ENCODE measurements around the gene ZBTB20. TPM values are rescaled to one million over a fixed set of nuclear protein-coding genes. Genes with fewer than 3 reads are reported as not detected.
A peak's percentile ranks its signal among the peaks of the same experiment; 100 is the strongest.

The ZBTB20 gene
- total RNA-seq, 6 experiments from 2014 or later: 36.7 to 59.4 (median 46.7) TPM

DNA sequence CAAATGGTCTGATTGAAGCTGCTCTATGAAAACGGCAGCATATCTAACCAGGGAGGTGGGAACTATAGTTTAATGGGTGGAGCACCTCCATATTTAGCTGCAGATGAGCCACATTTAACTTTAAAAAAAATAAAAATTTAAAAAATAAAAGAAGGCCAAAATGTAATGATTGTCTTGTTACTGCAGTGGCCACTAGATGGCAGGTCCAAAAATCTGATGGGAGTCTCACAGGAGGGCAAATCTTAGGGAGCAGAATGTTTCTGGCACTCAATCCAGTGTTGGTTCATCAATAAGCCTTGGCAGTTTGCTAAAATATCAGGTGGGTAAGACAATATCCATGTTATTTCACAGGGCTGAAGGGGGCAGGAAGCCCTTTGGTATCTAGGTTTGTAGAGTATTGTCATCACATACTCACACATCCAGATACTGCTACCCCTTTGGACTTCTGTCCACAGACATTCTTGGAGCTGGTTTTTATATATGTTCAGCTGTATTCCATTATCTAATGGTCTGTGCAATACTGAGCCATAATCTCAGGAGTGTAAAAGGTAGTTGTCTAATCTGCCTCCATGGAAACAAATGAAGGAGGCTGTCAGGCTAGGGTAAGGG, 619.9 kb downstream of the ZBTB20 start:
- Histone ChIP-seq H3K36me3 (peaks cover 0 to 6% (median 2%) of the 10 kb centered on the region in 4 donors), H3K27ac (no peak overlapping the region), H3K4me3 (no peak overlapping the region), H3K9me3 (no peaks in the 10 kb centered on the region), H3K4me1 (no peaks in the 10 kb centered on the region), H3K27me3 (no peaks in the 10 kb centered on the region)
- TF ChIP-seq, protein P1, sequence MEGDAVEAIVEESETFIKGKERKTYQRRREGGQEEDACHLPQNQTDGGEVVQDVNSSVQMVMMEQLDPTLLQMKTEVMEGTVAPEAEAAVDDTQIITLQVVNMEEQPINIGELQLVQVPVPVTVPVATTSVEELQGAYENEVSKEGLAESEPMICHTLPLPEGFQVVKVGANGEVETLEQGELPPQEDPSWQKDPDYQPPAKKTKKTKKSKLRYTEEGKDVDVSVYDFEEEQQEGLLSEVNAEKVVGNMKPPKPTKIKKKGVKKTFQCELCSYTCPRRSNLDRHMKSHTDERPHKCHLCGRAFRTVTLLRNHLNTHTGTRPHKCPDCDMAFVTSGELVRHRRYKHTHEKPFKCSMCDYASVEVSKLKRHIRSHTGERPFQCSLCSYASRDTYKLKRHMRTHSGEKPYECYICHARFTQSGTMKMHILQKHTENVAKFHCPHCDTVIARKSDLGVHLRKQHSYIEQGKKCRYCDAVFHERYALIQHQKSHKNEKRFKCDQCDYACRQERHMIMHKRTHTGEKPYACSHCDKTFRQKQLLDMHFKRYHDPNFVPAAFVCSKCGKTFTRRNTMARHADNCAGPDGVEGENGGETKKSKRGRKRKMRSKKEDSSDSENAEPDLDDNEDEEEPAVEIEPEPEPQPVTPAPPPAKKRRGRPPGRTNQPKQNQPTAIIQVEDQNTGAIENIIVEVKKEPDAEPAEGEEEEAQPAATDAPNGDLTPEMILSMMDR (IDR thresholded peaks at IDR 0.05): peak; percentile 41 to 59 (median 46)
- no peak for TF ChIP-seq POLR2A (IDR thresholded peaks at IDR 0.05)
- 75% methylated on average over 1 of the region's 1 CpG for WGBS (ENCODE audit: insufficient coverage, low coverage, low lambda C conversion rate, missing lambda C conversion rate)
- ATAC-seq: peak; percentile 66 to 78 (median 72)
- DNase-seq: no peak
- intact Hi-C loops (cut with DNase I): no loop called here

DNA sequence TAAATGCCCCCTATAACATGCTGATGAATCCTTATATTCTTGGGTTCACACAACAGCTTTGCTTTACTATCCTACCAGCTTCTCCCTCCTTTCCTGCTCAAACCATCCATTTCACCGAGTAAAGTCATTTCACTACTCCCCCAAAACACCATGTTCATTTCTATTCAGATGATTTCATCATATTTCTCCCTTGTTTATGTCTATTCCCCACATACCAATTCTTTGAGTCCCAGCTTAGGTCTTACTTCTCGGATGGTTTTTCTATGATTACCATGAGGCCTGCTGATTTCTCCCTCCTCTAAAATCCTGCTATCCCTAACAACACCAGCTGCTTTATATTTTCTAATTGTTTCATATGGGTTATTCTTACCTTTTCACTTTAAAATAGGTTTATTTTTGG, 621.8 kb downstream of the ZBTB20 start:
- Histone ChIP-seq H3K4me1 (no peaks in the 10 kb centered on the region), H3K27ac (no peak overlapping the region), H3K4me3 (no peak overlapping the region), H3K9me3 (no peaks in the 10 kb centered on the region), H3K27me3 (no peaks in the 10 kb centered on the region), H3K36me3 (peaks cover 0 to 6% (median 1%) of the 10 kb centered on the region in 4 donors)
- 96% methylated on average over 2 of the region's 2 CpGs for WGBS (ENCODE audit: insufficient coverage, low coverage, low lambda C conversion rate, missing lambda C conversion rate)
- TF ChIP-seq POLR2A (IDR thresholded peaks at IDR 0.05): no peak
- TF ChIP-seq, protein P1 (IDR thresholded peaks at IDR 0.05): no peak
- no peak for ATAC-seq
- intact Hi-C loops (cut with DNase I): no loop called here
- no peak for DNase-seq

DNA sequence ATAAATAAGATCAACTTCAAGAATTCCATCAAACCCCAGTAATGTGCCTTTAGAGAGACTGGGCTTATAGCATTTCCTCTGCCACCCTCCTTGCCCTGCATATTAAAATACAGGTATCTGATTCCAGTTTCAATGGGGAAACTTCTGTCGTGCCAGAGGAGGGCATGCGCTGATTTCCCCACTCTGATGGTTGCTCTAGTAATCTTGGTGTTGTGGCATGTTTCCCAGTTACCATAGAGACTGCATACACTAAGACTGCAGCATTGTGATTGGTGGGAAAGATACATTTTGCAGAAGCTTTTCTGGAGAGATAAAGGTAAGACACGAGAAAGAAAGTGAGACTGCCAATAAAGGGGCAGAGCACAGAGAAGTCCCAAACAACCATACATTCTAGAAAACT, 627.7 kb downstream of the ZBTB20 start:
- 30% methylated on average over 3 of the region's 3 CpGs for WGBS (ENCODE audit: insufficient coverage, low coverage, low lambda C conversion rate, missing lambda C conversion rate)
- TF ChIP-seq POLR2A (IDR thresholded peaks at IDR 0.05): no peak
- TF ChIP-seq, protein P1 (IDR thresholded peaks at IDR 0.05): no peak
- ATAC-seq (peak; percentile 39 to 82 (median 80)), DNase-seq (no peak)
- no peaks in the 10 kb centered on the region for H3K4me1 ChIP-seq
- H3K9me3 ChIP-seq: no peaks in the 10 kb centered on the region
- H3K27ac ChIP-seq: no peak overlapping the region
- no peak overlapping the region for H3K4me3 ChIP-seq
- H3K36me3 ChIP-seq: peaks cover 0 to 2% (median 0%) of the 10 kb centered on the region in 4 donors
- H3K27me3 ChIP-seq: no peaks in the 10 kb centered on the region
- intact Hi-C loops (cut with DNase I): no loop called here

DNA sequence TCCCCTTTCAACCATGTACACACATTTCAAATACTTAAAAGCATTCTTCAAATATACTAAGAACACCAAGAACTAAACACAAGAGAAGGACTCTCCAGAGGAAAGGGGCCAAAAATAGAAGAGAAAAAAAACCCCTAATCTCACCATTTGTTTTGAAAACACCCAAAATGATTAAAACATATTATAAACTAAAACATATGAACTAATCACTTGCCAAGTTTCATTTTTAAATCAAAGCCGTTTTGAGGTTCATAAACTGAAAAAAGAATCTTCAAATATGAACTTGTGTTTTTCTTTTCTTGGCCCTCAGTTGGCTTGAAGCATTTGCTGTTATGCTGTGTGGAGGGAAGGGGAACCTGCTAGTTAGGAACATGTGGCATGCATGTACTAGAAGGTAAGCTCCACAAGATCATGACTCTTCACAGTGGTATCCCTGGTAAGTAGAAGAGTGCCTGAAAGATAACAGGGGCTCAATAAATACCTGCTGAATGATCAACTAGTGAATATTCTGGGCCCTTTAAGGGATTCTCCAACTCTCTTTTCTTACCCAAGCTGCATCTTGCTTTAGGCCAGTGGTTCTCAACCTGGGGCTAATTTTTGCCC, 628.8 kb downstream of the ZBTB20 start:
- ATAC-seq (no peak), DNase-seq (no peak)
- H3K4me1 ChIP-seq: no peaks in the 10 kb centered on the region
- 75% methylated on average over 1 of the region's 1 CpG for WGBS (ENCODE audit: insufficient coverage, low coverage, low lambda C conversion rate, missing lambda C conversion rate)
- TF ChIP-seq, protein P1 (IDR thresholded peaks at IDR 0.05): no peak
- no peak for TF ChIP-seq POLR2A (IDR thresholded peaks at IDR 0.05)
- H3K9me3 ChIP-seq: no peaks in the 10 kb centered on the region
- H3K27ac ChIP-seq: no peak overlapping the region
- intact Hi-C loops (cut with DNase I): no loop called here
- H3K27me3 ChIP-seq: no peaks in the 10 kb centered on the region
- peaks cover 0 to 2% (median 0%) of the 10 kb centered on the region in 4 donors for H3K36me3 ChIP-seq
- H3K4me3 ChIP-seq: no peak overlapping the region

Data from right lobe of liver (tissue), 6 donors.